ENCODE data around the gene SPEN.
"Not testable (repeated sequence)": the region's sequence is repeated elsewhere in the genome, so short reads cannot be mapped to it uniquely, and the experiment has no call there.

Gene SPEN, protein sequence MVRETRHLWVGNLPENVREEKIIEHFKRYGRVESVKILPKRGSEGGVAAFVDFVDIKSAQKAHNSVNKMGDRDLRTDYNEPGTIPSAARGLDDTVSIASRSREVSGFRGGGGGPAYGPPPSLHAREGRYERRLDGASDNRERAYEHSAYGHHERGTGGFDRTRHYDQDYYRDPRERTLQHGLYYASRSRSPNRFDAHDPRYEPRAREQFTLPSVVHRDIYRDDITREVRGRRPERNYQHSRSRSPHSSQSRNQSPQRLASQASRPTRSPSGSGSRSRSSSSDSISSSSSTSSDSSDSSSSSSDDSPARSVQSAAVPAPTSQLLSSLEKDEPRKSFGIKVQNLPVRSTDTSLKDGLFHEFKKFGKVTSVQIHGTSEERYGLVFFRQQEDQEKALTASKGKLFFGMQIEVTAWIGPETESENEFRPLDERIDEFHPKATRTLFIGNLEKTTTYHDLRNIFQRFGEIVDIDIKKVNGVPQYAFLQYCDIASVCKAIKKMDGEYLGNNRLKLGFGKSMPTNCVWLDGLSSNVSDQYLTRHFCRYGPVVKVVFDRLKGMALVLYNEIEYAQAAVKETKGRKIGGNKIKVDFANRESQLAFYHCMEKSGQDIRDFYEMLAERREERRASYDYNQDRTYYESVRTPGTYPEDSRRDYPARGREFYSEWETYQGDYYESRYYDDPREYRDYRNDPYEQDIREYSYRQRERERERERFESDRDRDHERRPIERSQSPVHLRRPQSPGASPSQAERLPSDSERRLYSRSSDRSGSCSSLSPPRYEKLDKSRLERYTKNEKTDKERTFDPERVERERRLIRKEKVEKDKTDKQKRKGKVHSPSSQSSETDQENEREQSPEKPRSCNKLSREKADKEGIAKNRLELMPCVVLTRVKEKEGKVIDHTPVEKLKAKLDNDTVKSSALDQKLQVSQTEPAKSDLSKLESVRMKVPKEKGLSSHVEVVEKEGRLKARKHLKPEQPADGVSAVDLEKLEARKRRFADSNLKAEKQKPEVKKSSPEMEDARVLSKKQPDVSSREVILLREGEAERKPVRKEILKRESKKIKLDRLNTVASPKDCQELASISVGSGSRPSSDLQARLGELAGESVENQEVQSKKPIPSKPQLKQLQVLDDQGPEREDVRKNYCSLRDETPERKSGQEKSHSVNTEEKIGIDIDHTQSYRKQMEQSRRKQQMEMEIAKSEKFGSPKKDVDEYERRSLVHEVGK (N-terminal part only)

GRCh38 chr1:15847100-15847892, at the start of gene SPEN:
Gene SPEN, plus strand, starts transcription at chr1:15847707. Its CDS starts 361 bp downstream, at chr1:15848068.
- peak; percentile 94 for DNase-seq (ENCODE audit: low spot score)

DNA sequence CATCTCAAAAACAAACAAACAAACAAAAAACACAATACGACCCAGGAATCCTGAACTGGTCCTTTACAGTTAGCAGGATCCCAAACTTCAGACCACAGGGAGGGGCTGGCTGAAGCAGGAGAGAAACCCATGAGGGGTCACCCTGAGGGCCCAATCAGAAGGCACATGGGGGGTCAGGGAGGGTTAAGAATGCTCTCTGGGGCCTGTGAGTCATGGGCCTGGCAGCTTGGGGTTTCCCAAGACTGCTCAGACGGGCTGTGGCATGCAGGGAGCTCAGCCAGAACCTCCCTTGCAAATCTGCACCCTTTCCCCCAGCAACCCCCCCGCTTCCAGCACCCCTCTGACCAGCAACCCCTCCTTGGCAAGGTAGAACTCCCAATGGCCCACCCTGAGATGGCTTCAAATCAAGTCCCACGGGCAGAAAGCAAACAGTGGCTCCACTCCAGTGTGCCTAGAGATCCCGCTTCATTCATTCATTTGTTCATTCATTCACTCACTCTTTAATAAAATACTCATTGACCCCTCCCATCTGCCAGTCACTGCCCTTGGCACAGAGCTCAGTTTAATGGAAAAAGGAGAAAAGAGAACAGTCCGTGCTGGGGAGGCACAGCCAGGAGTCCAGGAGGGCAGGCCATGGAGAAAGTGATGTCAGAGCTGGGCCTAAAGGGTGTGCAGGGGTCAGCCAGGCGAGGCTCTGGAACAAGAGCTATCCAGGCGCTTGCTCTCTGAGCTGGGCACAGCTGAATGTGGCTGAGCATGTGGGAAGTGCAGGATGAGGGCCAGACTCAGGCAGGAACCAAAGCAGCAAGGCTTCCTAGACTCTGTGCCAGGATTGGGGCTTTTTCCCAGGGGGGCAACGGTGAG, 48.3 kb upstream of the SPEN start:
- no peak for DNase-seq (ENCODE audit: low spot score)

DNA sequence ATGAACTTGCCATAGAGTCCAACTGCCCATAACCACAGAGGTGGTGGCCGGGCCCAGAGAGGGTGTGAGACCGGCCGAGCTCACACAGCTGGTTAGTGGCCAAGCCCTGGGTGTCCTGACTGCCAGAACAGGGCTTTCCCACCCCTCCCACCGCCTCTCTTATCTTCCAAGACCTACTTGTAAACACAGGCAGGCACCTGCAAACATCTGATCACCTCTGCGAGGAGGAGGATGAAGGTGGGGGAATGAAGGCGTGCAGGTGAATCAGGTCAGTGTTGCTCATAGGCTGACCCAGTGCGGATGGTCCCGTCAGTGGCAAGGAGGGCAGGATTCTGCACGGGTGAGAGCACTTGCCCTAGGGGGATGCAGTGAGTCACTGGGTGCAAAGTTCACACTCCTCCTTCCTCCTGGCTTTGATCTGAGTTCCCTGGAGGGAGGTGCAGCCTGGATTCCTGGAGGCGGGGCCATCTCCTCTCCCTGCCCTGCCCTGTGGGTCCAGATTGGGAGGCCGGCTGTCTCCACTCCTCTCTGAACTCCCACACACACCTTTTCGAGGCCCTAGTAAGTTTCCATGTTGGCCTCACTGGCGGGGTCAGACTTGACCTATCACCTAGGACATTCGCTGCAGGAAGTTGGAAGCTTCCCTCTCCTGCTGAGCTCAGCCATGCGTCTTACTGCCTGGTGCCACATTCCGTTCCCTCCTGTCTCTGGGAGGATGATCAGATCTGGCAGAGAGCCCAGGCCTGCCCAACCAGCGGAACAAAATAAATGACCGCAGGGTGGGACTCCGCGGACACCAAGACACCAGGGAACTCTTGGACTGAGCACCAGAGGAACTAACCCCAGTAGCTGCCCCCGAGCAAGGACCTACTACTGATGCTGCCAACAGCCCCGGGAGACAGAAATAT, 47.3 kb upstream of the SPEN start:
- DNase-seq (ENCODE audit: low spot score), result peak; percentile 30

GRCh38 chr1:15802234-15802965, 45.1 kb upstream of the SPEN start:
- DNase-seq (ENCODE audit: low spot score), result no peak

GRCh38 chr1:15803380-15803779, 44.1 kb upstream of the SPEN start:
- peak; percentile 56 for DNase-seq (ENCODE audit: low spot score)

DNA sequence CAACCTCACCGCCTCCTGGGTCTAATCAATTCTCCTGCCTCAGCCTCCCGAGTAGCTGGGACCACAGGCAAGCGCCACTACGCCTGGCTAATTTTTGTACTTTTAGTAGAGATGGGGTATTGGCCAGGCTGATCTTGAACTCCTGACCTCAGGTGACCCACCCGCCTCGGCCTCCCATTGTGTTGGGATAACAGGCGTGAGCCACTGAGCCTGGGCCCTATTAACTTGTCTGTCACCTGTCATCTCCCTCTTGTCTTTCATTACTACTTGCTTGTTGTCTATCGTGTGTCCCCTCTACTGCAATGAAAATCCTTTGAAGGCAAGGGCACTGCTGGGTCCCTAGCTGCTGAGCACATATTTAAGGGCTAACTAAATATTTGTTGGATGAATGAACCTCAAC, 43.4 kb upstream of the SPEN start:
- DNase-seq (ENCODE audit: low spot score), result no peak

DNA sequence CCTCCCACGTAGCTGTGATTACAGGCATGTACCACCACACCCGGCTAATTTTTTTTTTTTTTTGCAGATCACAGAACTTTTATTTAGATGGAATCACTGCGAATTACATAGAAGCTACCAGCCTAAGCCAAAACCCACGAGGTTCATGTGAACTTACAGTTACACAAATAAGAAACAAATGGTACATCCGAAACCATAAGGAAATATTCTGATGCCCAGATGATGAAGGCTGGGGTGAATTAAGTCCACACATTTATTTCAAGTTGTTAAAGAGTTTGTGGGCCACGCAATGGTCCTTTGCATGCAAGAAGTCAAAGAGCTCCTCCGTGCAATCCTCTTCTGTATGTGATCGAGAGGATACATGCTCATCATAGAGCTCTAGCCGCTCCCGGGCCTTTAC, 40.4 kb upstream of the SPEN start:
- no peak for DNase-seq (ENCODE audit: low spot score)

- DNase-seq (ENCODE audit: low spot score), result not testable (repeated sequence)
Observed at GRCh38 chr1:15807549-15807948, 40.0 kb upstream of the SPEN start, which contains the start of gene UQCRHL. Gene UQCRHL, minus strand, starts transcription at chr1:15807649. Its CDS starts 0 bp downstream, at chr1:15807649.

DNA sequence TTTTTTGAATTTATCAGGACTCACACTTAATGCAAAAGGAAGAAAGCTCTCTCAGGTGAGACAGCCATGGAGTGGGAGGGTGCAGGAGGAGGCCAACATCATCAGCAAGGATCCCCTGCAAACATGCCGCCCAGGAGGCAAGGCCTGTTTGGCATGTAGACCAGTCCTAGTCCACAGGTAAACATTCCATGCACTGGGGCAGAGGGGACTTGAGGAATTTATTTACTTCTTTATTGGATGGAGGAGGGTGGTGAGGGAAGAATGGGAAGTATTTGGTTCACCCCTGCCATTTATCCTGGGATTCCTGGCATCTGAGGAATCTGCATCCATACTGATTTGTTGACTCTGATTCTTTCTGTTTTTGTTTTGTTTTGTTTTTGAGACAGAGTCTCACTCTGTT, 38.6 kb upstream of the SPEN start:
- DNase-seq (ENCODE audit: low spot score), result no peak

DNA sequence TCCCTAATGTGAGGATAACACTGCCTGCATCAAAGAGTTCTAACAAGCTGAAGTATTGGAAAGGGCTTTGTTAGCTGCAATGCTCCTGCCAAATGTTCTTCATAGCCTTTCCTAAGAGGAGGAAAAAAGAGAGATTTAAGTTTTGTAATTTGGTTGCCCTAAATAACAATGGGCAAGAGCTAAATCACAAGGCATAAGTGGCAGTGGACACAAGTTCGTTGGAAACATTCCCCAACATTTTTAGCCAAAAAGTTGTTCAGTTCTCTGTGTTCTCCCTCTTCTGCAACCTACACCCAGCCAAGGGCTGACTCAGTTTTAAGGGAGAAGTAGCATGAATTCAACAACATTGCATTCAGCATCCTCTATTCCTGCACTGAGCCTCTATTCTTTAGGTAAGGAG, 37.4 kb upstream of the SPEN start:
- no peak for DNase-seq (ENCODE audit: low spot score)

GRCh38 chr1:15816674-15817073, 30.8 kb upstream of the SPEN start:
- DNase-seq (ENCODE audit: low spot score), result no peak

DNA sequence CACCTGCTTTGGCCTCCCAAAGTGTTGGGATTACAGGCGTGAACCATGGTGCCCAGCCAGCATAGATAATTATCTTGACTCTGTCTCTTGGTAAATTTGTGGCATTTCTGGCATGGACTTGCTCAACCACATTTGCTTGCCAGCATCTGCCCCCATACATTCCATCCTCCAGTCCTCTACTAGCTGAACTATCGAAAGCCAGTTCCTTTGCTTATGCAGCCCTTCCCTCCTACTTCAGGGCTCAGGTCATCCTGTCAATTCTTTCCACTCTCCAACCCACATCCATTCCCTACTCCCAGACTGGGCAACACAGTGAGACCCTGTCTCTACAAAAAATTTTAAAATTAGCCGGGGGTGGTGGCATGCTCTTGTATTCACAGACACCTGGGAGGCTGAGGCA, 27.0 kb upstream of the SPEN start:
- DNase-seq (ENCODE audit: low spot score), result no peak

DNA sequence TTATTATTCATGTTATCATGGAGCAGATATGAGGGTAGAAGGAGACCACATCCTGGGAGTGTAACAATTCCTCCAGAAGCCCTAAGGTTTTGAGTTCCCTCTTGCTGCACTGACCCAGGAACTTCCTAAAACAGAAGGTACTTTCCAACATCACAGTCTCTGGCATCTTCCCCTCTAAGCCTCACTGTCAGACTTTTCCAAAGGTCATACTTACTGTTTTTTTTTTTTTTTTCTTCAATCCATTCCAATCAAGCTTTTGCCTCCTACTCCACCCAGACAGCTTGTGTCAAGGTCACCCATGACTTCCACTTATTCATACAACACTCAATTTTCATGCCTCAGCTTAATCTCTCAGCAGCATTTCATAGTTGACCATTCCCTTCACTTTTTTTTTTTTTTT, 21.7 kb upstream of the SPEN start:
- DNase-seq (ENCODE audit: low spot score), result no peak

GRCh38 chr1:15826810-15827507, 20.5 kb upstream of the SPEN start:
- no peak for DNase-seq (ENCODE audit: low spot score)

- not testable (repeated sequence) for DNase-seq (ENCODE audit: low spot score)
Observed at GRCh38 chr1:15827567-15827966, 19.9 kb upstream of the SPEN start.

GRCh38 chr1:15828931-15829330, 18.6 kb upstream of the SPEN start:
- not testable (repeated sequence) for DNase-seq (ENCODE audit: low spot score)

DNA sequence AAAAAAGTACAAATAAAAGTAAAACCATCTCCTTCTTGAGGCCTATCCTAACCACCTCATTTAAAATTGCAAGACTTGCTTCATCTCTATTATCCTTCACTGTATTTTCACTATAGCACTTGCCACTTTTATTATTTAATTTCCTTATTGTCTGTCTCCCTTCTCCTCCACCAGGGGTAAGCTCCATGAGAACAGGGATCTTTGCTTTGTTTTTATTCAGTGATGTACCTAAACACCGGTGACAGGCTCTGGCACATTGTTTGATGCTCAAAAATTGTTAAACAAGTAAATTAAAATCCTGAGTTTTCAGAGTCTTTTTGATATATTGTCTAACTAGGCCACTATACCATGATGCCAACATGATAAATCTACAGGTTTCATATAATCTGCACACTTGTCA, 17.2 kb upstream of the SPEN start:
- no peak for DNase-seq (ENCODE audit: low spot score)

DNA sequence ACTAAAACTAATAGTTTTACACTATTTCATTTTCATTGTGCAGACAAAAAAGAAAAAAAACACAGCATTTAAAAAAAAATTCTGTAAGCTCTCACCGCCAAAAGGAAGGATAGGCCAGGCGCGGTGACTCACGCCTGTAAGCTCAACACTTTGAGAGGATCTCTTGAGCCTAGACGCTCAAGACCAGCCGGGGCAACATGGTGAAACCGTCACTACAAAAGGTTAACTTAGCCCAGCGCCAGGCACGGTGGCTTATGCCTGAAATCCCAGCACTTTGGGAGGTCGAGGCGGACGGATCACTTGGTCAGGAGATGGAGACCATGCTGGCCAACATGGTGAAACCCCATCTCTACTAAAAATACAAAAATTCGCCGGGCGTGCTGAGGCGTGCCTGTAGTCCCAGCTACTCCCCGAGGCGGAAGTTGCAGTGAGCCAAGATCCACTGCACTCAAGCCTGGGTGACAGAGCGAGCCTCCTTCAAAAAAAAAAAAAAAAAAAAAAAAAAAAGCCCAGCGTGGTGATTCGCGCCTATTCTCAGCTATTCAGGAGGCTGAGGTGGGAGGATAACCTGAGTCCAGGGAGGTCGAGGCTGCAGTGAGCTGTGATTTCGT, 14.3 kb upstream of the SPEN start:
- peak; percentile 55 for DNase-seq (ENCODE audit: low spot score)
